HepG2 (cell line): Measurements from ENCODE around the gene CACNB4. TPM values are rescaled to one million over a fixed set of nuclear protein-coding genes. Genes with fewer than 3 reads are reported as not detected.

Source experiments
- ATAC-seq: fragments of 200-7000 bp; cut with Tn5 transposase; 3 replicates; pipeline ENCODE4 v1.9.1; 2020; ENCODE audit warnings: mild to moderate bottlenecking, moderate library complexity
- BruUV-seq: library from RNA; stranded (reverse); fragments of 400-500 nt; replicated peaks from 2 replicates; lab custom pipeline; 2021; lab: Mats Ljungman, UMichigan
- CTCF ChIA-PET: fragments of 300-600 bp; formaldehyde crosslinking; extraction: SDS; loops from one replicate; lab custom pipeline; 2021; ENCODE audit warnings: low total read pairs, inconsistent platforms, low intra/inter-chr PET ratio; lab: Yijun Ruan, JAX
- POLR2A ChIA-PET: fragments of 350-600 bp; sonication (Branson Sonifier 250); formaldehyde crosslinking; loops from one replicate; lab custom pipeline; 2020; ENCODE audit warnings: antibody characterized with exemption, inconsistent platforms; lab: Yijun Ruan, JAX
- DNase-seq: peaks from one replicate; pipeline ENCODE4 v3.0.0-alpha.2; 2015; ENCODE audit warnings: low spot score
- FAIRE-seq: peaks from 3 replicates; lab custom pipeline; 2011; peaks lifted over from hg19 to GRCh38; lab: Jason Lieb, UNC
- H2AFZ ChIP-seq: one replicate; pipeline ENCODE4 v1.6.1; 2011; ENCODE audit warnings: low read length, inconsistent platforms
- H3K27ac ChIP-seq: fragments of 300-600 bp; 3 replicates; pipeline ENCODE4 v1.8.0; 2011; ENCODE audit warnings: mixed run types, mild to moderate bottlenecking, mixed read lengths, low read length, inconsistent platforms; ENCODE audit not compliant: insufficient read depth; ENCODE audit errors: extremely low read length
- H3K27me3 ChIP-seq, 2 experiments: fragments of 200-600 bp in 1 of 2; 2 replicates in 1 of 2; 3 replicates in 1 of 2; pipeline versions ENCODE4 v1.6.0 to v1.8.0; 2011; ENCODE audit warnings: low read length in 2 of 2, mild to moderate bottlenecking in 2 of 2, moderate library complexity in 2 of 2, inconsistent platforms in 1 of 2; ENCODE audit not compliant: insufficient read depth in 2 of 2, control insufficient read depth in 1 of 2
- H3K36me3 ChIP-seq, 2 experiments: fragments of 200-600 bp in 1 of 2; replicated peaks in 1 of 2; 2 replicates in 1 of 2; 3 replicates in 1 of 2; pipeline versions ENCODE4 v1.5.1 to v1.8.0; 2011; ENCODE audit warnings: low read length in 2 of 2, inconsistent platforms in 1 of 2; ENCODE audit not compliant: insufficient read depth in 2 of 2, control insufficient read depth in 1 of 2
- H3K4me1 ChIP-seq: 2 replicates; pipeline ENCODE4 v1.5.1; 2012; ENCODE audit warnings: low read length, inconsistent platforms; ENCODE audit not compliant: insufficient read depth
- H3K4me2 ChIP-seq: 2 replicates; pipeline ENCODE4 v1.6.0; 2011; ENCODE audit warnings: low read depth, low read length, inconsistent platforms
- H3K4me3 ChIP-seq, 3 experiments: fragments of 200-600 bp in 1 of 3; sonication (generic), shearing (Covaris generic) in 1 of 3; replicated peaks in 1 of 3; 2 replicates each; pipeline ENCODE4 v1.5.1; 2011 to 2016; ENCODE audit warnings: low read length in 3 of 3, inconsistent platforms in 2 of 3, low read depth in 2 of 3, mild to moderate bottlenecking in 2 of 3, control low read depth in 1 of 3, mixed read lengths in 1 of 3; ENCODE audit not compliant: insufficient read depth in 1 of 3
- H3K79me2 ChIP-seq: one replicate; pipeline ENCODE4 v1.6.1; 2011; ENCODE audit warnings: low read length, inconsistent platforms; ENCODE audit not compliant: insufficient read depth
- H3K9ac ChIP-seq: 2 replicates; pipeline ENCODE4 v1.6.0; 2011; ENCODE audit warnings: mild to moderate bottlenecking, low read depth, low read length, inconsistent platforms; ENCODE audit not compliant: insufficient read depth
- H3K9me3 ChIP-seq: 2 replicates; pipeline ENCODE4 v1.5.1; 2012; ENCODE audit warnings: mild to moderate bottlenecking, low read length
- H4K20me1 ChIP-seq: 2 replicates; pipeline ENCODE4 v1.6.0; 2011; ENCODE audit warnings: inconsistent platforms, mild to moderate bottlenecking, low read length, moderate library complexity; ENCODE audit not compliant: insufficient read depth
- AHDC1 ChIP-seq: sonication (generic); formaldehyde crosslinking; IDR thresholded peaks from 2 replicates; pipeline ENCODE4 v1.5.1; 2020; ENCODE audit warnings: mild to moderate bottlenecking, missing genetic modification reagents, borderline replicate concordance
- DNMT3B ChIP-seq: conservative IDR thresholded peaks from 2 replicates; pipeline ENCODE4 v1.6.1; 2016; ENCODE audit warnings: missing biosample characterization, control low read depth
- KLF16 ChIP-seq, 2 experiments: sonication (generic) in 1 of 2; formaldehyde crosslinking in 1 of 2; IDR thresholded peaks; 2 replicates each; pipeline versions ENCODE4 v1.6.1 to v1.8.0; 2016 to 2023; ENCODE audit warnings: missing genetic modification reagents in 2 of 2, missing compliant biosample characterization in 1 of 2
- MIXL1 ChIP-seq: IDR thresholded peaks from 2 replicates; pipeline ENCODE4 v1.6.1; 2016
- MZF1 ChIP-seq: sonication (generic); formaldehyde crosslinking; IDR thresholded peaks from 2 replicates; pipeline ENCODE4 v1.8.1; 2023; ENCODE audit warnings: mild to moderate bottlenecking, missing genetic modification reagents, borderline replicate concordance
- PHF8 ChIP-seq: sonication (generic); formaldehyde crosslinking; IDR thresholded peaks from 2 replicates; pipeline ENCODE4 v1.5.0; 2020; ENCODE audit warnings: missing genetic modification reagents
- RFXAP ChIP-seq: sonication (generic); formaldehyde crosslinking; IDR thresholded peaks from 2 replicates; pipeline ENCODE4 v1.4.0; 2020; ENCODE audit warnings: missing genetic modification reagents, borderline replicate concordance
- ZFP1 ChIP-seq: IDR thresholded peaks from 2 replicates; pipeline ENCODE4 v1.6.1; 2016
- ZNF24 ChIP-seq: fragments of 450-650 bp; IDR thresholded peaks from 2 replicates; pipeline ENCODE4 v1.6.1; 2017; ENCODE audit warnings: antibody characterized with exemption, mild to moderate bottlenecking
- ZNF296 ChIP-seq: sonication (generic); formaldehyde crosslinking; conservative IDR thresholded peaks from 2 replicates; pipeline ENCODE4 v1.5.0; 2020; ENCODE audit warnings: mild to moderate bottlenecking, missing genetic modification reagents
- ZNF362 ChIP-seq: sonication (generic); formaldehyde crosslinking; IDR thresholded peaks from 2 replicates; pipeline ENCODE4 v1.4.0; 2020; ENCODE audit warnings: missing genetic modification reagents, mild to moderate bottlenecking, borderline replicate concordance
- ZNF451 ChIP-seq: sonication (generic); formaldehyde crosslinking; IDR thresholded peaks from 2 replicates; pipeline ENCODE4 v1.5.0; 2020; ENCODE audit warnings: mild to moderate bottlenecking, missing genetic modification reagents
- WGBS: methylation state at CpG from one replicate; pipeline ENCODE4 v1.1.6; 2017; ENCODE audit warnings: low lambda C conversion rate; 5-methylcytosine and 5-hydroxymethylcytosine counted together
- in situ Hi-C: cut with HindIII; loops from 2 replicates; pipeline ENCODE4 v1.10.0; 2017; ENCODE audit warnings: low pct_unique_long_range_greater_than_20kb; ENCODE audit not compliant: extremely low pct_ligation_motif_present
- intact Hi-C: fragments of 100-400 bp; cut with micrococcal nuclease; formaldehyde crosslinking; loops from one replicate; pipeline ENCODE4 v1.10.0; 2022; ENCODE audit not compliant: unreplicated experiment
- polyA plus RNA-seq, 8 experiments: library from polyadenylated mRNA; depleted of rRNA in 3 of 8; stranded (reverse) in 7 of 8; unstranded in 1 of 8; fragments of >200 nt; fragmentation: Illumina TruSeq in 4 of 8; extraction: Trizol in 4 of 8; gene quantifications; 2 replicates each; pipeline versions ENCODE4 v1.2.1 to v1.2.3, GENCODE V29; 2011 to 2016; ENCODE audit warnings: low read depth in 4 of 8, missing spikeins in 1 of 8, mixed read lengths in 1 of 8; ENCODE audit not compliant: insufficient read depth in 1 of 8
- total RNA-seq, 5 experiments: library from RNA; depleted of rRNA; stranded (reverse); fragments of >200 nt; fragmentation: Illumina TruSeq; extraction: Trizol; gene quantifications; 2 replicates each; pipeline ENCODE4 v1.2.3, GENCODE V29; 2016; ENCODE audit warnings: low read depth in 1 of 5
- TF ChIP-seq, protein P1 (sequence below): sonication (generic); formaldehyde crosslinking; IDR thresholded peaks from 2 replicates; pipeline ENCODE4 v1.5.0; 2020; ENCODE audit warnings: mild to moderate bottlenecking, missing genetic modification reagents, borderline replicate concordance
- TF ChIP-seq, protein P2 (sequence below): sonication (generic); formaldehyde crosslinking; conservative IDR thresholded peaks from 2 replicates; pipeline ENCODE4 v1.4.0; 2020; ENCODE audit warnings: mild to moderate bottlenecking, missing genetic modification reagents, moderate library complexity

CACNB4 gene
- total and polyA plus RNA-seq, 2 of the 13 experiments (the other 11 are each of a cell fraction or from before 2014, with no cell fraction given), result 5.1 to 14.3 TPM

DNA sequence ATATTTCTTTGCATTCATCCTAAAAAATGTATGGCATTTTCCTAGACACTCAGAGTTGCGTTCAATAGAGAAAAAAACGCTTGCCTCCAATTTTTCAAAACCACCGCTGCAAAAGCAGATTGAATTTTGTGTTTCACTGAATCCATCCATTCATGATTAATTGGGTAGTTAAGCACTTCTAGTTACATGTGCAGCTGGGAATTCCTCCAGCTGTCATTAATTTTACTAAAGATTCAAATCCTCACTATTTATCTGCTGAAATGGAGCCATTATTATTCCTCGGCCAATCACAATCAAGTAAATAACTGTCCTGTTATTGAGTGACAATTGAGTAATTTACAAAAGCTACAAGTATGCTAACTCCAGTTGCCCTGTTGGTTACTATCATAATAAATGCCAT is 194.8 kb downstream of the CACNB4 start:
- no peak overlapping the region for H2AFZ ChIP-seq
- H3K4me3 ChIP-seq, result no peak overlapping the region
- no peak overlapping the region for H3K9ac ChIP-seq
- H3K4me2 ChIP-seq, result no peak overlapping the region
- no peaks in the 10 kb centered on the region for H3K27me3 ChIP-seq
- H3K27ac ChIP-seq, result no peak overlapping the region
- in situ Hi-C loops (no loop called here), intact Hi-C loops (no loop called here)
- WGBS, result 96% methylated on average over 4 of the region's 4 CpGs
- CTCF ChIA-PET, result no interaction called here
- no TSS peak for BruUV-seq
- H3K79me2 ChIP-seq, result no peaks in the 10 kb centered on the region
- no peak for ATAC-seq
- no peak for FAIRE-seq
- no peaks in the 10 kb centered on the region for H4K20me1 ChIP-seq
- DNase-seq, result no peak
- H3K4me1 ChIP-seq, result no peaks in the 10 kb centered on the region
- no peaks in the 10 kb centered on the region for H3K9me3 ChIP-seq
- H3K36me3 ChIP-seq, result no peaks in the 10 kb centered on the region
- POLR2A ChIA-PET, result no interaction called here
- TF ChIP-seq KLF16 (CRISPR knock-in tag; IDR thresholded peaks at IDR 0.05) (no peak), DNMT3B (CRISPR knock-in tag) (no peak), PHF8 (CRISPR knock-in tag) (no peak), RFXAP (CRISPR knock-in tag) (no peak), AHDC1 (CRISPR knock-in tag) (no peak), ZNF24 (no peak), ZNF451 (CRISPR knock-in tag) (no peak), ZFP1 (CRISPR knock-in tag) (no peak), MZF1 (CRISPR knock-in tag) (no peak), ZNF362 (CRISPR knock-in tag) (no peak), ZNF296 (CRISPR knock-in tag) (no peak), MIXL1 (CRISPR knock-in tag) (no peak)
- TF ChIP-seq, protein P1, sequence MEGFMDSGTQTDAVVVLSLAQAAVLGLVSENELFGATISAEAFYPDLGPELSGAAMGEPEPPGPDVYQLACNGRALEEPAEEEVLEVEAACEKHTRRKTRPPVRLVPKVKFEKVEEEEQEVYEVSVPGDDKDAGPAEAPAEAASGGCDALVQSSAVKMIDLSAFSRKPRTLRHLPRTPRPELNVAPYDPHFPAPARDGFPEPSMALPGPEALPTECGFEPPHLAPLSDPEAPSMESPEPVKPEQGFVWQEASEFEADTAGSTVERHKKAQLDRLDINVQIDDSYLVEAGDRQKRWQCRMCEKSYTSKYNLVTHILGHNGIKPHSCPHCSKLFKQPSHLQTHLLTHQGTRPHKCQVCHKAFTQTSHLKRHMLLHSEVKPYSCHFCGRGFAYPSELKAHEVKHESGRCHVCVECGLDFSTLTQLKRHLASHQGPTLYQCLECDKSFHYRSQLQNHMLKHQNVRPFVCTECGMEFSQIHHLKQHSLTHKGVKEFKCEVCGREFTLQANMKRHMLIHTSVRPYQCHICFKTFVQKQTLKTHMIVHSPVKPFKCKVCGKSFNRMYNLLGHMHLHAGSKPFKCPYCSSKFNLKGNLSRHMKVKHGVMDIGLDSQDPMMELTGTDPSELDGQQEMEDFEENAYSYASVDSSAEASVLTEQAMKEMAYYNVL (CRISPR knock-in tag), result no peak
- TF ChIP-seq, protein P2, sequence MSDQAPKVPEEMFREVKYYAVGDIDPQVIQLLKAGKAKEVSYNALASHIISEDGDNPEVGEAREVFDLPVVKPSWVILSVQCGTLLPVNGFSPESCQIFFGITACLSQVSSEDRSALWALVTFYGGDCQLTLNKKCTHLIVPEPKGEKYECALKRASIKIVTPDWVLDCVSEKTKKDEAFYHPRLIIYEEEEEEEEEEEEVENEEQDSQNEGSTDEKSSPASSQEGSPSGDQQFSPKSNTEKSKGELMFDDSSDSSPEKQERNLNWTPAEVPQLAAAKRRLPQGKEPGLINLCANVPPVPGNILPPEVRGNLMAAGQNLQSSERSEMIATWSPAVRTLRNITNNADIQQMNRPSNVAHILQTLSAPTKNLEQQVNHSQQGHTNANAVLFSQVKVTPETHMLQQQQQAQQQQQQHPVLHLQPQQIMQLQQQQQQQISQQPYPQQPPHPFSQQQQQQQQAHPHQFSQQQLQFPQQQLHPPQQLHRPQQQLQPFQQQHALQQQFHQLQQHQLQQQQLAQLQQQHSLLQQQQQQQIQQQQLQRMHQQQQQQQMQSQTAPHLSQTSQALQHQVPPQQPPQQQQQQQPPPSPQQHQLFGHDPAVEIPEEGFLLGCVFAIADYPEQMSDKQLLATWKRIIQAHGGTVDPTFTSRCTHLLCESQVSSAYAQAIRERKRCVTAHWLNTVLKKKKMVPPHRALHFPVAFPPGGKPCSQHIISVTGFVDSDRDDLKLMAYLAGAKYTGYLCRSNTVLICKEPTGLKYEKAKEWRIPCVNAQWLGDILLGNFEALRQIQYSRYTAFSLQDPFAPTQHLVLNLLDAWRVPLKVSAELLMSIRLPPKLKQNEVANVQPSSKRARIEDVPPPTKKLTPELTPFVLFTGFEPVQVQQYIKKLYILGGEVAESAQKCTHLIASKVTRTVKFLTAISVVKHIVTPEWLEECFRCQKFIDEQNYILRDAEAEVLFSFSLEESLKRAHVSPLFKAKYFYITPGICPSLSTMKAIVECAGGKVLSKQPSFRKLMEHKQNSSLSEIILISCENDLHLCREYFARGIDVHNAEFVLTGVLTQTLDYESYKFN (CRISPR knock-in tag), result no peak
